Adipocyte (in vitro differentiated cells): Measurements from ENCODE around the gene ANKRD9.

Source experiments
- DNase-seq: peaks from one replicate; pipeline ENCODE4 v3.0.0-alpha.2; 2015; ENCODE audit warnings: low read depth
- H3K27me3 ChIP-seq: replicated peaks from 2 replicates; pipeline ENCODE4 v1.7.0; 2013; ENCODE audit warnings: mild to moderate bottlenecking, low read length, moderate library complexity; ENCODE audit not compliant: control insufficient read depth, insufficient read depth
- H3K36me3 ChIP-seq: 2 replicates; pipeline ENCODE4 v1.7.0; 2013; ENCODE audit warnings: low read length, mild to moderate bottlenecking, moderate library complexity; ENCODE audit not compliant: control insufficient read depth, insufficient read depth, severe bottlenecking
- H3K4me1 ChIP-seq: 2 replicates; pipeline ENCODE4 v1.7.0; 2013; ENCODE audit warnings: mild to moderate bottlenecking, low read length, moderate library complexity; ENCODE audit not compliant: control insufficient read depth, insufficient read depth
- H3K4me3 ChIP-seq: 2 replicates; pipeline ENCODE4 v1.7.0; 2013; ENCODE audit warnings: mild to moderate bottlenecking, low read length, moderate library complexity
- H3K9ac ChIP-seq: 2 replicates; pipeline ENCODE4 v1.7.0; 2013; ENCODE audit warnings: mild to moderate bottlenecking, low read length, moderate library complexity
- H3K9me3 ChIP-seq: 2 replicates; pipeline ENCODE4 v1.7.0; 2013; ENCODE audit warnings: mild to moderate bottlenecking, low read length, moderate library complexity; ENCODE audit not compliant: control insufficient read depth

Gene ANKRD9

DNA sequence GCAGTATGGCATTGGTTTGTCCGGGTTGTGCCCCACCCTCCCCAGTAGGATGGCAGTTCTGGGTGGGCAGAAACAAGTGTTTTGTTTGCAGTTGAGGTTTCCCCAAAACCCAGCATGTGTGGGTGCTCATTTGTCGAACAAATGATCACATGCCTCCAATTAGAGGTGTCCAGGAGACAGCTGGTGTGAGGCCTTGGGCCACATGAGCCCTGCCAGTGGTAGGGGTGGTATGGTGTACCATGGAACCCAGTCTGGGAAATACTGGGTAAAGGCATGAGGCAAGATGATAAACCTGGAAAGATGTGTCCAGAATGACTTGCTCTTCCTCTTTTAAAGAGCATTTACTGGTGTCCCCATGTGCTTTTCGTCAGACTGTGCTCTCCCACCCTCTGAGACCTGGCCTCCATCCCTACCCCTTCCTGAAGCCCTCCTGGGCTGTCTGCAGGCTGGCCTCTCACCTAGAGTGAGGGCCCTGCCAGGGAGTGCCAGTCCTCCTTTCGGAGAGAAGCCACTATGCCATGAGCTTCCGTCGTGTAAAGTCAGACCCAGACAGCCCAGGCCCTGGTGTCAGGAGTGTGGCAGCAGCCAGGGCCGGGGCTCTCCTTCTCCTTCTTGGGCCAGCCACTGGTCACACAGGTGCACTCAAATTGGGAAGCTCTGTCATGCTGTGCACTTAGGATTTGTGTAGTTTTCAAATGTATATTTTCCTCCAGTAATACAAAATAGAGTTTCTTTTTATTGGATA lies 17.6 kb downstream of the ANKRD9 start:
- H3K27me3 ChIP-seq: no peaks in the 10 kb centered on the region
- no peaks in the 10 kb centered on the region for H3K9me3 ChIP-seq
- no peak overlapping the region for H3K9ac ChIP-seq
- no peaks in the 10 kb centered on the region for H3K4me1 ChIP-seq
- H3K36me3 ChIP-seq: no peaks in the 10 kb centered on the region
- no peak overlapping the region for H3K4me3 ChIP-seq
- DNase-seq: no peak

DNA sequence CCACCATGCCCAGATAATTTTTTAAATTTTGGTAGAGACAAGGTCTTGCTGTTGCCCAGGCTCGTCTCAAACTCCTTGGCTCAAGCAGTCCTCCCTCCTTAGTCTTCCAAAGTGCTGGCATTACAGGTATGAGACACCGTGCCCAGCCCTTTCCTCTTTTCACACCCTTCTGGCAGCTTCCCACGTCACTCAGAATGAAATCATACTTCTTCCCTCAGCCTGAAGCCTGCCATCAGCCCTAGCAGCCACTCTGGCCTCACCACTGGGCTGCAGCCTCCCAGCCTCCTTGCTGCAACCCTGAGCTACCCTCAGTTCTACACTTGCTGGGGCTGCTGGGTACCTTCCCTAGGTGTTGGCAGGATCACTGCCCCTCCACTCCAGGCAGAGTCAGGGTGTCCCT lies 18.2 kb downstream of the ANKRD9 start:
- Histone ChIP-seq H3K4me3 (no peak overlapping the region), H3K9ac (no peak overlapping the region), H3K27me3 (no peaks in the 10 kb centered on the region), H3K36me3 (no peaks in the 10 kb centered on the region), H3K4me1 (no peaks in the 10 kb centered on the region), H3K9me3 (no peaks in the 10 kb centered on the region)
- DNase-seq: no peak

DNA sequence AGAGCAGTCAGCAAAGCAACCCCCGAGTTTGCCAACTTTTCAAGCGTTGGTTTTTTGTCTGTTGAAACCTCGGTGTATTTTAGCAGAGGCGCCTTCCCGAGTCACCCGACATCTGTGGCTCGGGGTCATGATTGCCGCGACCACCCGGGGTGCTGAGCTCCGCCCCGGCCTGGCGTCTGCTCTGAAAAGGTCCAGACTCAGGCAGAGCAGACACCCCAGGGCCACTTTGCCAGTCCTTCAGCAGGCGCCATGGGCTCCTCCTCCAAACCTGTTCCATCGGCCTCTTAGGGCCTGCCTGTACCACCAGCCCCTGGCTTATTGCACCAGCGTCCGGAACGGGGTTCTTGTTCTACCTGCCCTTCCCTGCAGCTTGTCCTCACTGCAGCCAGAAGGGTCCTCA lies 19.1 kb downstream of the ANKRD9 start:
- Histone ChIP-seq H3K4me1 (no peaks in the 10 kb centered on the region), H3K9me3 (no peaks in the 10 kb centered on the region), H3K4me3 (no peak overlapping the region), H3K27me3 (no peaks in the 10 kb centered on the region), H3K36me3 (no peaks in the 10 kb centered on the region), H3K9ac (no peak overlapping the region)
- DNase-seq: no peak

DNA sequence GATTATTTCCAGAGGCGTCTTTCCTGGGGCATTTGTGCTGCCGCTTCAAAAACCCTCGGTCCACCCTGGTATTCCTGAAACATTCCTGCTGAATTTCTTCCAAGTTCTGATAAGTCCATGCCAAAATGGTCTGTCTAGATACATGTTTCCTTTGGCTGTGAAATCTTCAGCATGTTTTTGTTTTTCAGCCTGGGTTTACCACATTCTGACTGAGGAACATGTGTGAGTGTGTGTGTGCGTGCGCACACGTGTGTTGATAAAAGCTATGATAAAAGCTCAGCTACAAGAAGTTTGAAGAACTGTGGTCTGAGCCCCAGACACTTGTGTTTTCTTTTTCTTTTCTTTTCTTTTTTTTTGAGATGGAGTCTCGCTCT lies 22.4 kb downstream of the ANKRD9 start:
- Histone ChIP-seq H3K36me3 (no peaks in the 10 kb centered on the region), H3K27me3 (no peaks in the 10 kb centered on the region), H3K4me3 (no peak overlapping the region), H3K4me1 (no peaks in the 10 kb centered on the region), H3K9me3 (no peaks in the 10 kb centered on the region), H3K9ac (no peak overlapping the region)
- DNase-seq: no peak

DNA sequence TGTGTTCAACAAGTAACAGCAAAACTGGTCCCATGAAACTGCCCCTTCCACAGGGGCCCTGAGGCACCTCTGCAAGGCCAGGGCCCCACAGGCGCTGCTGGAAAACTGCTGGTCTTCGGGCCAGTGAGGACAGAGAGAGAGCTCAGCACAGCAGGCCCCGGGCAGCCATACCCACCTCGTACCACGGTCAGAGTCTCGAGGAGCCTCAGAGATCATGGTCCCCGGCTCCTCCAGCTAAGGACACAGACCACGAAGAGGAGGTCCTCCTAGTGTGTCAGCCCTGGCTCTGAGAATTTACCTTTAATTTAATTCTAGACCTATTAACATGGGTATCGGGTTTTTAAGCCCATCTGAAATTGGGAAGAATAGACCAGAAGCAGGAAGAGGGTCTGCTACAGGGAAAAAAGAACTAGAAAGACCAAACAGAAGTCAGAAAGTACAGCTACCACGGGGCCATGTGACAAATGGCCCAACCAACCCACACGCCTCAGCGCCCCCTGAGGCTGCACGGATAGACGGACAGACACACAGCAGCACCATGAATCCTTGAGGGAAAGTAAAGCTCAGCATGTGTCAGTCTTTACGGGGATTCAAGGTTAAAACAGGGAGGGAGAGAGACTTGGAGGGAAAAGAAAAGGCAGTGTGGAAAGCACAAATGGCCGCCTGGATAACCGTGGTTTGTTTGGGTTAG lies 22.9 kb downstream of the ANKRD9 start:
- no peaks in the 10 kb centered on the region for H3K27me3 ChIP-seq
- no peak for DNase-seq
- H3K9ac ChIP-seq: no peak overlapping the region
- no peaks in the 10 kb centered on the region for H3K4me1 ChIP-seq
- no peaks in the 10 kb centered on the region for H3K9me3 ChIP-seq
- H3K4me3 ChIP-seq: no peak overlapping the region
- H3K36me3 ChIP-seq: no peaks in the 10 kb centered on the region

DNA sequence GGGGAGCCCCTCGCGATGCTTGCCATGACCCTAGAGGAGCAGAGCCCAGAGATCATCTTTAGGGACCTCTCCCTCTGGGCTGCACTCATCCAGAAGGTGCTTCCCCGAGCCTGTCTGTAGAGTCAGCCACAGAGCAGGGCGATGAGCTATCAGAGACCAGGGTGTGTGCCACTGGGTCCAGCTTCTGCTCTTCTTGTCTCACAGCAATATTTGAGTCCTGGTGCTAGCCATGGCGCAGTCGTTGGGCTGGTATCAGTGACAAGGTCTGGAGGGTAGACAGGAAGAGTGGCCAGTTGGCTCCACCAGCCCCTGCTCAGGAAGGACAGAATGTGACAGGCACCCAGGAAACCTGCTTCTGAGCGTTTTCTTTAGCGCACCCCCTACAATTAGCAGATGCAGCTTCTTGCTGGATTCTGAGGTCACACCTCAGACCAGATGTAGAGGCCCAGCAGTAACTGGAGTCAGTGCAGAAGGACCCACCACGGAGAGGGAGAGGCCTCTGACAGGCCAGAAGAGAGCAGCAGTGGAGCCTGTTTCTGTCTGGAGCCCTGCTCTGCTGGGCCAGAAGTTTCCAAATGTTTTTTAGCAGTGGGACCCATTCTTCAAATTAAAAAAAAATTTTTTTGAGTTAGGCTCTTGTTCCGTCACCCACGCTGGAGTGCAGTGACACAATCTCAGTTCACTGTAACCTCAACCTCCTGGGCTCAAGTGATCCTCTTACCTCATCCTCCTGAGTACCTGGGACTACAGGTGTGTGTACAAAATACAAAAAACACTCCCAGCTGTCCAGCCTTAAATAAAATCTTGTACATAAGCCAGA lies 23.7 kb downstream of the ANKRD9 start:
- Histone ChIP-seq H3K4me3 (no peak overlapping the region), H3K9ac (no peak overlapping the region), H3K27me3 (no peaks in the 10 kb centered on the region), H3K9me3 (no peaks in the 10 kb centered on the region), H3K36me3 (no peaks in the 10 kb centered on the region), H3K4me1 (no peaks in the 10 kb centered on the region)
- no peak for DNase-seq

DNA sequence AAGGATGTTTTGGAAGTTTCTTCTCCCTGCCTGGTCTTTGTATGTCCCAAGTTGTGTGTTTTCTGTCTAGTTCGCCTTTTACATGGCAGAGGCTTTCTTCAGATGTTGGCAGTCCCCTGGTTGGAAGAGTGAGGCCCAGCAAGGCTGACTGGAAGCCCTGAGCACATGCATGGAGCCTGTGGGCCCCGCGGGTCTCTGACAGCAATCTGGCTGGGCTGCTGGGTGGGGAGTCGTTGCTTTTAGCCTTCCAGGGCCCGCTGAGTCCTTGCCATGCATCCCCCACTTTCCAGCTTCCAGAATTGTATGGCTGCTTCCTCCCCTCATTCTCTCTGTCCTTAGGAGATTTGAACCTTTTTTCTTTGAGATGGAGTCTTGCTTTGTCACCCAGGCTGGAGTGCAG lies 25.3 kb downstream of the ANKRD9 start:
- no peak overlapping the region for H3K9ac ChIP-seq
- no peaks in the 10 kb centered on the region for H3K36me3 ChIP-seq
- H3K4me3 ChIP-seq: no peak overlapping the region
- DNase-seq: no peak
- no peaks in the 10 kb centered on the region for H3K27me3 ChIP-seq
- no peaks in the 10 kb centered on the region for H3K9me3 ChIP-seq
- H3K4me1 ChIP-seq: no peaks in the 10 kb centered on the region

DNA sequence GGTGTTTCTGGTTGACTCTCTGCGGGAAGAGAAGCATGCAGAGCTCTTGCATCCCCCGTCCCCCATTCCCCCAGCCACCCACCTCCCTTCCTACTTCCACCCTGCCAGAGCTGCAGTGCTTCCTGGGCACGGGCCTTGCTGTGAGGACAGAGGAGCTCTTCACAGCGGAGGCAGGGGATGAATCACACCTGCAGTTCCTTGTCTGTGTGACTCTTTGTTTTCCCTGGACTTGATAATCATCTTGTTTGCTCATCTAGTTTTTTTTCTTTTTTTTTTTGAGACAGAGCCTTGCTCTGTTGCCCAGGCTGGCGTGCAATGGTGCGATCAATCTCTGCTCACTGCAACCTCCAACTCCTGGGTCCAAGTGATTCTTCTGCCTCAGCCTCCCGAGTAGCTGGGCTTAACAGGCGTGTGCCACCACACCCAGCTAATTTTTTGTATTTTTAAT lies 27.8 kb downstream of the ANKRD9 start:
- Histone ChIP-seq H3K36me3 (no peaks in the 10 kb centered on the region), H3K4me1 (no peaks in the 10 kb centered on the region), H3K27me3 (no peaks in the 10 kb centered on the region), H3K9ac (no peak overlapping the region), H3K9me3 (no peaks in the 10 kb centered on the region), H3K4me3 (no peak overlapping the region)
- no peak for DNase-seq

DNA sequence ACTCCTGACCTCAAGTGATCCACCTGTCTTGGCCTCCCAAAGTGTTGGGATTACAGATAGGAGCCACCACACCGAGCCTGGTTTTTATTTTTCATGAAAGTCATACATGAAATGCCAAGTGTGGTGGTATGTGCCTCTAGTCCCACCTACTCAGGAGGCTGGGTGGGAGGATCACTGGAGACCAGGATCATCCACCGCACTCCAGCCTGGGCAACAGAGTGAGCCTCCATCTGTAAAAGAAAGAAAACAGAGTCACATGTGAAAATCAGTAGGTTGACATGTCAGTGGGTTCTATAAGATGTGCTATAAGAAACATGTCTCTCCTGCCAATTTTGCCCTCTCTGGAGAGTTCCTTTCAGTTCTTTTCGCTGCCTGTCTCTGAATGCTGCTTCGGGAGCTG lies 28.2 kb downstream of the ANKRD9 start:
- Histone ChIP-seq H3K9ac (no peak overlapping the region), H3K4me3 (no peak overlapping the region), H3K4me1 (no peaks in the 10 kb centered on the region), H3K27me3 (no peaks in the 10 kb centered on the region), H3K36me3 (no peaks in the 10 kb centered on the region), H3K9me3 (no peaks in the 10 kb centered on the region)
- no peak for DNase-seq

DNA sequence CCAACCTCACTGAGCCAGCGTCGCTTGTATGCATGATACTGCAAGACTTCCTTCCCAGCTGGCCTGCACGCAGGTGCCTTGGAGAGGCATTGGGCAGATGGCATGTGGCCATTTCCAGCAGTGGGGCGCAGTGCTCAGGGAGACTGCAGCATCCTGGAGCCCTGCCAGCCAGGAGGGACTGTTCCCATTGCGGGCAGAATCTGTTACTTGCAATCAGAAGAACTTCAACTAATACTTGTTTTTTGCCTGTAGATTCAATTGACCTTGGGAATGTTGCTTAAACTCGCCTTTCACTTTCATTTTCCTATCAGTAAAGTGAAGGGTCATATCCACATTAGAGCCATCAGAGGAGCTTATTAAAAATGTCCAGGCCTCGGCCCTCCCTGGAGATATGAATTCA lies 29.8 kb downstream of the ANKRD9 start:
- no peaks in the 10 kb centered on the region for H3K4me1 ChIP-seq
- no peaks in the 10 kb centered on the region for H3K27me3 ChIP-seq
- no peak overlapping the region for H3K9ac ChIP-seq
- no peak overlapping the region for H3K4me3 ChIP-seq
- DNase-seq: no peak
- no peaks in the 10 kb centered on the region for H3K9me3 ChIP-seq
- H3K36me3 ChIP-seq: no peaks in the 10 kb centered on the region

DNA sequence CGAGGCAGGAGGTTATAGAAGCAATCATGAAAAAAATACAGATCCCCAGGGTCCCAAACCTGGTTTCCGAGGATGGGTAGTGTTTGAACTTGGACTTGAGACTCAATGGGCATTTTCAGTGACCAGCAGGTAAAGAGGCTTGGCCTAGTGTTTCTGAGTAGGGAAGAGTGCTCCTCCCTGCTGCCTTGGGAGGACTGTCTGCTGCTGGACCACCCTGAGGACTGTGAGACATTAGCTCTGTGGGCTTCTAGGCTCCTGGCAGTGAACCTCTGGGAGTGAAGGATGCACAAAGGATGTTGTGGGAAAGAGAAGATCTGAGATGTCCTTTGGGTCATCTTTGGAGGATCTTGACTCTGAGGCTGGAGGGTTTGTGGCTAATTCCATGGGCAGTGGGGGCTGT lies 30.5 kb downstream of the ANKRD9 start:
- no peak overlapping the region for H3K9ac ChIP-seq
- H3K27me3 ChIP-seq: no peaks in the 10 kb centered on the region
- no peak for DNase-seq
- no peaks in the 10 kb centered on the region for H3K9me3 ChIP-seq
- no peak overlapping the region for H3K4me3 ChIP-seq
- H3K36me3 ChIP-seq: no peaks in the 10 kb centered on the region
- no peaks in the 10 kb centered on the region for H3K4me1 ChIP-seq
